ENCODE results near the gene PEX5L. TPM values are rescaled to one million over a fixed set of nuclear protein-coding genes. Genes with fewer than 3 reads are reported as not detected.

The PEX5L gene
- total RNA-seq (not detected), polyA plus RNA-seq (under 1 TPM in 2 of 4 donors, not detected in 2; 0.03 TPM)

GRCh38 chr3:180036671-180037455 is at the start of gene PEX5L:
PEX5L (minus strand) TSS chr3:180036937; CDS start chr3:180036599, 338 bp downstream.
- Mint-ChIP-seq H3K27me3 (peaks cover 43% of the 10 kb centered on the region), H3K4me1 (peaks cover 8 to 12% (median 9%) of the 10 kb centered on the region in 4 donors), H3K9me3 (peaks cover 0 to 7% (median 0%) of the 10 kb centered on the region in 7 donors), H3K36me3 (no peaks in the 10 kb centered on the region), H3K27ac (no peak within 1 kb of the TSS), H3K4me3 (peak within 1 kb of the TSS in 3 of 4 donors; percentile 7 to 63 (median 10))
- Histone ChIP-seq H3K36me3 (ENCODE audit: control insufficient read depth, insufficient read depth, low read length) (no peaks in the 10 kb centered on the region), H3K27ac (ENCODE audit: insufficient read depth, low read length, poor library complexity, severe bottlenecking) (no peak within 1 kb of the TSS), H3K9me3 (ENCODE audit: control insufficient read depth in 2 of 2, low read length in 2 of 2) (no peaks in the 10 kb centered on the region), H3K4me1 (ENCODE audit: control insufficient read depth, insufficient read depth, low read length, poor library complexity, severe bottlenecking) (no peaks in the 10 kb centered on the region), H3K4me3 (ENCODE audit: low read depth, low read length) (no peak within 1 kb of the TSS), H3K27me3 (ENCODE audit: control insufficient read depth, insufficient read depth, low read length) (peaks cover 29% of the 10 kb centered on the region)
- ATAC-seq (ENCODE audit: low read depth in 2 of 2) = no peak
- DNase-seq = peak in 2 of 3 donors; percentile 2 to 11

DNA sequence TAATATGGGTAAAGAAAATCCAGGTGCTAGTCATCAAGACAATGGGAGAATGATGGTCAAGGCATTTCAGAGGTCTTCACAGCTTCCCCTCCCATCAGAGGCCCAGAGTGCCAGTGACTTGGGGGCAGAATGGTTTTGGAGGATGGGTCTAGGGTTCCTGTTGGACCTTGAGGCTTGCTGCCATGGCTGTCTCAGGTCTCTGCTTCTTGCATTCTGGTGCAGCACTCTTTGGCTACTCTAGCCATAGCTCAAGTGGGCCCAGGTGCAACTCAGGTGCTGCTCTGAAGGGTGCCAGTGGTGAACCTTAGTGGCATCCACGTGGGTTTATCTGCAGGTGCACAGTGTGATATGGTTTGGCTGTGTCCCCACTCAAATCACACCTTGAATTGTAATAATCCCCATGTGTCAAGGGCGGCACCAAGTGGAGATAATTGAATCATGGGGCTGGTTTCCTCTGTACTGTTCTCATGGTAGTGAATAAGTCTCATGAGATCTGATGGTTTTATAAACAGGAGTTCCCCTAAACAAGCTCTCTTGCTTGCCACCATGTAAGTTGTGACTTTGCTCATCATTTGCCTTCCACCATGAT is 48.5 kb upstream of the PEX5L start:
- no peaks in the 10 kb centered on the region for H3K27me3 Mint-ChIP-seq
- Histone ChIP-seq H3K27me3 (ENCODE audit: control insufficient read depth, insufficient read depth, low read length) (no peaks in the 10 kb centered on the region), H3K36me3 (ENCODE audit: control insufficient read depth, insufficient read depth, low read length) (no peaks in the 10 kb centered on the region), H3K4me1 (ENCODE audit: control insufficient read depth, insufficient read depth, low read length, poor library complexity, severe bottlenecking) (no peaks in the 10 kb centered on the region), H3K4me3 (ENCODE audit: low read depth, low read length) (no peak overlapping the region), H3K9me3 (ENCODE audit: control insufficient read depth in 2 of 2, low read length in 2 of 2) (no peaks in the 10 kb centered on the region), H3K27ac (ENCODE audit: insufficient read depth, low read length, poor library complexity, severe bottlenecking) (no peak overlapping the region)
- H3K4me1 Mint-ChIP-seq = no peaks in the 10 kb centered on the region
- no peaks in the 10 kb centered on the region for H3K36me3 Mint-ChIP-seq
- no peak overlapping the region for H3K4me3 Mint-ChIP-seq
- peaks cover 0 to 7% (median 1%) of the 10 kb centered on the region in 7 donors for H3K9me3 Mint-ChIP-seq
- H3K27ac Mint-ChIP-seq = no peak overlapping the region
- peak in 1 of 3 donors; percentile 2 for DNase-seq
- ATAC-seq (ENCODE audit: low read depth in 2 of 2) = peak in 1 of 2 donors; percentile 16

DNA sequence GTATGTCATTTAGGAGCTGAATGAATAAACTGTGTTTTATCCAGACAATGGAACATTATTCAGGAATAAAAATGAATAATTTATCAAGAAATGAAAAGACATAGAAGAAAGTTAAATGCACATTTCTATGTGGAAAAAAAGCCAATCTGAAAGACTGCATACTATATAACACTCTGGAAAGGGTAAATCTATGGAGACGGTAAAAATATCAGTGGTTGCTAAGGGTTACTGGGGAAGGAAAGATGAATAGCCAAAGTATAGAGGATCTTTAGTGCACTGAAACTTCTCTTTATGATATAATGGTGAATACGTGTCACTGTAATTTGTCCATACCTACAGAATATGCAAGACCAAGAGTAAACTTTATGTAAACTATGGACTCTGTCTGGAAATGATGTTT is 46.0 kb upstream of the PEX5L start:
- no peaks in the 10 kb centered on the region for H3K9me3 ChIP-seq (ENCODE audit: control insufficient read depth in 2 of 2, low read length in 2 of 2)
- no peak for ATAC-seq (ENCODE audit: low read depth in 2 of 2)
- no peak for DNase-seq
- H3K9me3 Mint-ChIP-seq = peaks cover 0 to 1% (median 0%) of the 10 kb centered on the region in 7 donors
- no peaks in the 10 kb centered on the region for H3K36me3 ChIP-seq (ENCODE audit: control insufficient read depth, insufficient read depth, low read length)
- H3K27ac Mint-ChIP-seq = no peak overlapping the region
- no peak overlapping the region for H3K4me3 Mint-ChIP-seq
- no peak overlapping the region for H3K27ac ChIP-seq (ENCODE audit: insufficient read depth, low read length, poor library complexity, severe bottlenecking)
- H3K4me1 ChIP-seq (ENCODE audit: control insufficient read depth, insufficient read depth, low read length, poor library complexity, severe bottlenecking) = no peaks in the 10 kb centered on the region
- H3K4me1 Mint-ChIP-seq = no peaks in the 10 kb centered on the region
- H3K27me3 ChIP-seq (ENCODE audit: control insufficient read depth, insufficient read depth, low read length) = no peaks in the 10 kb centered on the region
- H3K4me3 ChIP-seq (ENCODE audit: low read depth, low read length) = no peak overlapping the region
- no peaks in the 10 kb centered on the region for H3K36me3 Mint-ChIP-seq
- no peaks in the 10 kb centered on the region for H3K27me3 Mint-ChIP-seq

GRCh38 chr3:180078592-180078991 is 41.9 kb upstream of the PEX5L start:
- no peaks in the 10 kb centered on the region for H3K4me1 ChIP-seq (ENCODE audit: control insufficient read depth, insufficient read depth, low read length, poor library complexity, severe bottlenecking)
- H3K9me3 ChIP-seq (ENCODE audit: control insufficient read depth in 2 of 2, low read length in 2 of 2) = no peaks in the 10 kb centered on the region
- H3K4me3 ChIP-seq (ENCODE audit: low read depth, low read length) = no peak overlapping the region
- no peak for ATAC-seq (ENCODE audit: low read depth in 2 of 2)
- H3K27ac ChIP-seq (ENCODE audit: insufficient read depth, low read length, poor library complexity, severe bottlenecking) = no peak overlapping the region
- peaks cover 0 to 4% (median 3%) of the 10 kb centered on the region in 7 donors for H3K9me3 Mint-ChIP-seq
- H3K4me3 Mint-ChIP-seq = no peak overlapping the region
- no peak overlapping the region for H3K27ac Mint-ChIP-seq
- H3K27me3 Mint-ChIP-seq = no peaks in the 10 kb centered on the region
- DNase-seq = no peak
- H3K4me1 Mint-ChIP-seq = no peaks in the 10 kb centered on the region
- H3K36me3 Mint-ChIP-seq = no peaks in the 10 kb centered on the region
- no peaks in the 10 kb centered on the region for H3K36me3 ChIP-seq (ENCODE audit: control insufficient read depth, insufficient read depth, low read length)
- no peaks in the 10 kb centered on the region for H3K27me3 ChIP-seq (ENCODE audit: control insufficient read depth, insufficient read depth, low read length)

GRCh38 chr3:180073561-180073960 is 36.8 kb upstream of the PEX5L start:
- Histone ChIP-seq H3K9me3 (ENCODE audit: control insufficient read depth in 2 of 2, low read length in 2 of 2) (no peaks in the 10 kb centered on the region), H3K27ac (ENCODE audit: insufficient read depth, low read length, poor library complexity, severe bottlenecking) (no peak overlapping the region), H3K27me3 (ENCODE audit: control insufficient read depth, insufficient read depth, low read length) (no peaks in the 10 kb centered on the region), H3K4me1 (ENCODE audit: control insufficient read depth, insufficient read depth, low read length, poor library complexity, severe bottlenecking) (no peaks in the 10 kb centered on the region), H3K36me3 (ENCODE audit: control insufficient read depth, insufficient read depth, low read length) (no peaks in the 10 kb centered on the region), H3K4me3 (ENCODE audit: low read depth, low read length) (no peak overlapping the region)
- Mint-ChIP-seq H3K4me1 (no peaks in the 10 kb centered on the region), H3K27me3 (no peaks in the 10 kb centered on the region), H3K36me3 (no peaks in the 10 kb centered on the region), H3K27ac (no peak overlapping the region), H3K9me3 (peaks cover 0 to 5% (median 3%) of the 10 kb centered on the region in 7 donors), H3K4me3 (no peak overlapping the region)
- ATAC-seq (ENCODE audit: low read depth in 2 of 2) (no peak), DNase-seq (no peak)

DNA sequence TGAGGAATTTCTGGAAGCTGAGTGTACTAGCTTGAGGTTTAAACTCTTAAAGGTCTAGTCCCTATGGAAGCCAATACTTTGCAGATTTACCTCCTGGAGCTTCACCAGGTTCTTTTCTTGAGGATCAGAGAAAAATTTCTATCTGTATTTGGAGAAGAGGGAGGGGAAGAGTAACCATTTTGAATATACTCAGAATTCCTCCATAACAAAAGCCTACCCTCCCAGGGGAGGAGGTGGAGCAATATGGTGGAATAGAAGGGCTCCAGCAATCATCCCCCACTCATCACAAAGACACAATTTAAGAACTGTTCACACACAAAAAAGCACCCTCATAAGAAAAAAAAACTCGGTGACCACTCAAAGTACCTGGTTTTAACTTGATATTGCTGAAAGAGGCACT is 36.0 kb upstream of the PEX5L start:
- Mint-ChIP-seq H3K27me3 (no peaks in the 10 kb centered on the region), H3K27ac (no peak overlapping the region), H3K9me3 (peaks cover 0 to 5% (median 3%) of the 10 kb centered on the region in 7 donors), H3K4me3 (no peak overlapping the region), H3K36me3 (no peaks in the 10 kb centered on the region), H3K4me1 (no peaks in the 10 kb centered on the region)
- no peak overlapping the region for H3K27ac ChIP-seq (ENCODE audit: insufficient read depth, low read length, poor library complexity, severe bottlenecking)
- no peaks in the 10 kb centered on the region for H3K27me3 ChIP-seq (ENCODE audit: control insufficient read depth, insufficient read depth, low read length)
- no peaks in the 10 kb centered on the region for H3K36me3 ChIP-seq (ENCODE audit: control insufficient read depth, insufficient read depth, low read length)
- H3K4me3 ChIP-seq (ENCODE audit: low read depth, low read length) = no peak overlapping the region
- H3K4me1 ChIP-seq (ENCODE audit: control insufficient read depth, insufficient read depth, low read length, poor library complexity, severe bottlenecking) = no peaks in the 10 kb centered on the region
- no peak for DNase-seq
- ATAC-seq (ENCODE audit: low read depth in 2 of 2) = no peak
- H3K9me3 ChIP-seq (ENCODE audit: control insufficient read depth in 2 of 2, low read length in 2 of 2) = no peaks in the 10 kb centered on the region

GRCh38 chr3:180070925-180071324 is 34.2 kb upstream of the PEX5L start:
- ATAC-seq (ENCODE audit: low read depth in 2 of 2) = no peak
- H3K27ac ChIP-seq (ENCODE audit: insufficient read depth, low read length, poor library complexity, severe bottlenecking) = no peak overlapping the region
- no peaks in the 10 kb centered on the region for H3K36me3 Mint-ChIP-seq
- no peak overlapping the region for H3K4me3 Mint-ChIP-seq
- no peak overlapping the region for H3K4me3 ChIP-seq (ENCODE audit: low read depth, low read length)
- H3K9me3 ChIP-seq (ENCODE audit: control insufficient read depth in 2 of 2, low read length in 2 of 2) = no peaks in the 10 kb centered on the region
- H3K4me1 Mint-ChIP-seq = no peaks in the 10 kb centered on the region
- H3K27me3 ChIP-seq (ENCODE audit: control insufficient read depth, insufficient read depth, low read length) = no peaks in the 10 kb centered on the region
- H3K4me1 ChIP-seq (ENCODE audit: control insufficient read depth, insufficient read depth, low read length, poor library complexity, severe bottlenecking) = no peaks in the 10 kb centered on the region
- no peak for DNase-seq
- no peak overlapping the region for H3K27ac Mint-ChIP-seq
- H3K36me3 ChIP-seq (ENCODE audit: control insufficient read depth, insufficient read depth, low read length) = no peaks in the 10 kb centered on the region
- peaks cover 0 to 5% (median 0%) of the 10 kb centered on the region in 7 donors for H3K9me3 Mint-ChIP-seq
- H3K27me3 Mint-ChIP-seq = no peaks in the 10 kb centered on the region
